HepG2 (cell line): ENCODE data around the gene SNAPIN. TPM values are rescaled to one million over a fixed set of nuclear protein-coding genes. Genes with fewer than 3 reads are reported as not detected.

ENCODE experiments used
- ATF7 ChIP-seq, 2 experiments: fragments of 450-650 bp in 1 of 2; sonication (generic) in 1 of 2; formaldehyde crosslinking in 1 of 2; IDR thresholded peaks; 2 replicates each; pipeline versions ENCODE4 v1.4.0 to v1.6.1; 2016 to 2020; ENCODE audit warnings: antibody characterized with exemption in 1 of 2, mild to moderate bottlenecking in 1 of 2, missing genetic modification reagents in 1 of 2
- BRCA1 ChIP-seq: sonication (generic); formaldehyde crosslinking; IDR thresholded peaks from 2 replicates; pipeline ENCODE4 v1.4.0; 2020; ENCODE audit warnings: missing genetic modification reagents
- CENPT ChIP-seq: sonication (generic); formaldehyde crosslinking; IDR thresholded peaks from 2 replicates; pipeline ENCODE4 v1.8.0; 2022; ENCODE audit warnings: low read depth, mild to moderate bottlenecking, moderate library complexity, missing genetic modification reagents
- CREB3 ChIP-seq: sonication (generic); formaldehyde crosslinking; IDR thresholded peaks from 2 replicates; pipeline ENCODE4 v1.5.0; 2020; ENCODE audit warnings: missing genetic modification reagents
- HDAC2 ChIP-seq: sonication (generic); formaldehyde crosslinking; IDR thresholded peaks from 2 replicates; pipeline ENCODE4 v1.4.0; 2020; ENCODE audit warnings: missing genetic modification reagents
- HMG20B ChIP-seq: conservative IDR thresholded peaks from 2 replicates; pipeline ENCODE4 v1.6.1; 2016; ENCODE audit warnings: missing genetic modification reagents, missing compliant biosample characterization
- HNF4A ChIP-seq: sonication (generic); formaldehyde crosslinking; IDR thresholded peaks from 2 replicates; pipeline ENCODE4 v1.4.0; 2020; ENCODE audit warnings: missing genetic modification reagents
- JDP2 ChIP-seq: sonication (generic); formaldehyde crosslinking; IDR thresholded peaks from 2 replicates; pipeline ENCODE4 v1.8.1; 2022; ENCODE audit warnings: missing genetic modification reagents, borderline replicate concordance
- KDM5A ChIP-seq: fragments of 200-600 bp; sonication (generic); IDR thresholded peaks from 2 replicates; pipeline ENCODE4 v1.7.0; 2018; ENCODE audit warnings: antibody characterized with exemption, mild to moderate bottlenecking, low read length, borderline replicate concordance
- LCORL ChIP-seq, 2 experiments: fragments of 450-650 bp in 1 of 2; sonication (generic) in 1 of 2; formaldehyde crosslinking in 1 of 2; IDR thresholded peaks; 2 replicates each; pipeline versions ENCODE4 v1.5.0 to v1.6.1; 2017 to 2020; ENCODE audit warnings: antibody characterized with exemption in 1 of 2, missing genetic modification reagents in 1 of 2
- NAIF1 ChIP-seq: sonication (generic); formaldehyde crosslinking; IDR thresholded peaks from 2 replicates; pipeline ENCODE4 v1.5.0; 2020; ENCODE audit warnings: mild to moderate bottlenecking, missing genetic modification reagents, borderline replicate concordance
- RCOR2 ChIP-seq: IDR thresholded peaks from 2 replicates; pipeline ENCODE4 v1.6.1; 2016; ENCODE audit warnings: missing biosample characterization, missing genetic modification reagents
- TEAD2 ChIP-seq: sonication (generic); formaldehyde crosslinking; IDR thresholded peaks from 2 replicates; pipeline ENCODE4 v1.9.0; 2021; ENCODE audit warnings: missing genetic modification reagents
- ZBTB42 ChIP-seq: sonication (generic); formaldehyde crosslinking; IDR thresholded peaks from 2 replicates; pipeline ENCODE4 v1.5.0; 2020; ENCODE audit warnings: mild to moderate bottlenecking, missing genetic modification reagents
- ZBTB8A ChIP-seq: sonication (generic); formaldehyde crosslinking; IDR thresholded peaks from 2 replicates; pipeline ENCODE4 v1.4.0; 2020; ENCODE audit warnings: mild to moderate bottlenecking, low read depth, missing genetic modification reagents, borderline replicate concordance
- ZHX1 ChIP-seq: sonication (generic); formaldehyde crosslinking; IDR thresholded peaks from 2 replicates; pipeline ENCODE4 v1.8.1; 2022; ENCODE audit warnings: low read depth, mild to moderate bottlenecking, missing genetic modification reagents
- ZNF20 ChIP-seq: sonication (generic); formaldehyde crosslinking; IDR thresholded peaks from 2 replicates; pipeline ENCODE4 v1.4.0; 2020; ENCODE audit warnings: mild to moderate bottlenecking, moderate library complexity, missing genetic modification reagents
- ZNF282 ChIP-seq: fragments of 450-650 bp; IDR thresholded peaks from 2 replicates; pipeline ENCODE4 v1.6.1; 2018; ENCODE audit not compliant: partially characterized antibody
- ZNF30 ChIP-seq: sonication (generic); formaldehyde crosslinking; IDR thresholded peaks from 2 replicates; pipeline ENCODE4 v1.5.0; 2020; ENCODE audit warnings: mild to moderate bottlenecking, missing genetic modification reagents
- ZNF333 ChIP-seq: sonication (generic); formaldehyde crosslinking; IDR thresholded peaks from 2 replicates; pipeline ENCODE4 v1.4.0; 2020; ENCODE audit warnings: mild to moderate bottlenecking, missing genetic modification reagents, borderline replicate concordance
- ZNF510 ChIP-seq: sonication (generic); formaldehyde crosslinking; IDR thresholded peaks from 2 replicates; pipeline ENCODE4 v1.4.0; 2020; ENCODE audit warnings: low read depth, mild to moderate bottlenecking, missing genetic modification reagents
- ZNF550 ChIP-seq: sonication (generic); formaldehyde crosslinking; IDR thresholded peaks from 2 replicates; pipeline ENCODE4 v1.4.0; 2020; ENCODE audit warnings: mild to moderate bottlenecking, missing genetic modification reagents, borderline replicate concordance
- ZNF616 ChIP-seq: sonication (generic); formaldehyde crosslinking; IDR thresholded peaks from 2 replicates; pipeline ENCODE4 v1.5.0; 2020; ENCODE audit warnings: low read depth, mild to moderate bottlenecking, missing genetic modification reagents
- ZNF672 ChIP-seq: sonication (generic); formaldehyde crosslinking; IDR thresholded peaks from 2 replicates; pipeline ENCODE4 v1.8.1; 2022; ENCODE audit warnings: missing genetic modification reagents
- ZNF674 ChIP-seq: sonication (generic); formaldehyde crosslinking; IDR thresholded peaks from 2 replicates; pipeline ENCODE4 v1.5.0; 2020; ENCODE audit warnings: low read depth, mild to moderate bottlenecking, missing genetic modification reagents
- ZNF747 ChIP-seq: sonication (generic); formaldehyde crosslinking; IDR thresholded peaks from 2 replicates; pipeline ENCODE4 v1.8.1; 2023; ENCODE audit warnings: missing genetic modification reagents, mild to moderate bottlenecking, borderline replicate concordance
- ZSCAN22 ChIP-seq: sonication (generic); formaldehyde crosslinking; IDR thresholded peaks from 2 replicates; pipeline ENCODE4 v1.4.0; 2020; ENCODE audit warnings: mild to moderate bottlenecking, missing genetic modification reagents
- polyA plus RNA-seq, 8 experiments: library from polyadenylated mRNA; depleted of rRNA in 3 of 8; stranded (reverse) in 7 of 8; unstranded in 1 of 8; fragments of >200 nt; fragmentation: Illumina TruSeq in 4 of 8; extraction: Trizol in 4 of 8; gene quantifications; 2 replicates each; pipeline versions ENCODE4 v1.2.1 to v1.2.3, GENCODE V29; 2011 to 2016; ENCODE audit warnings: low read depth in 4 of 8, missing spikeins in 1 of 8, mixed read lengths in 1 of 8; ENCODE audit not compliant: insufficient read depth in 1 of 8
- total RNA-seq, 5 experiments: library from RNA; depleted of rRNA; stranded (reverse); fragments of >200 nt; fragmentation: Illumina TruSeq; extraction: Trizol; gene quantifications; 2 replicates each; pipeline ENCODE4 v1.2.3, GENCODE V29; 2016; ENCODE audit warnings: low read depth in 1 of 5

SNAPIN gene
- total and polyA plus RNA-seq, 2 of the 13 experiments (the other 11 are each of a cell fraction or from before 2014, with no cell fraction given) = 23.9 to 25.7 TPM

DNA sequence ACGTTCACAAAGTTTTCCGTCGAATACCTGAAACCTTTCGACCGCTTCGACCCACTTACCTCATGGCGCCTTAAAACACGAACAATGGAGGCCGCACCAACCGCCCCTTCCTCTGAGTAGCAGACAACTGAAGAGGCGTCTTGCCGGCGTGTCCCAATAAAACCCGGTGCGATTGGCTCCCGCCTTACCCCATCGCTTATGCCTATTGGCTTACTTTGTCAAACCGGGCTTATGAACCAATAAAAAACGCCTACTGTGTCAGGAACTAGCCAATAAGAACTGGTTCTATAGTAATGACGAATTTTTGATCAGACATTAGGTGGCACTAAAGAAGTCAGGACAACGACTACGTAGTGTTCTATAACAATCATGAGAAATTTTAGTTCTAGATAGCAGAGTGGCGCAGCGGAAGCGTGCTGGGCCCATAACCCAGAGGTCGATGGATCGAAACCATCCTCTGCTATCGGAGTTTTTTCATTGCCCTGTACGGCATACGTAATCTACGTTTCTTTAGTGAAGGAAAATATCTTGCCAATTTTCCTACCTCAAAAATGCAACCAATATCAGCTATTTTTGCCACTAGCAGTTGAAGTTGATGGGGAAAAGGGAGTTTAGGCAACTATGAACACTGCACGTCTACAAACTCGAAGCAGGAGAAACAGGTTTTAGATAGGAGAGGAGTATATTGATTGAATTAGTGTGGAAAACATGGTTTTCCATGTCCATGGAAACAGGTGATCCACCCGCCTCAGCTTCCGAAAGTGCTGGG is 12.5 kb downstream of the SNAPIN start, which contains the start of gene ILF2 (continued):
- TF ChIP-seq HDAC2 (CRISPR knock-in tag) (0 out of 2 replicates have a peak, but pooled peaks have one; percentile 29), ZNF282 (no peak), HNF4A (CRISPR knock-in tag) (no peak), ZNF510 (CRISPR knock-in tag) (no peak), NAIF1 (CRISPR knock-in tag) (peak; percentile 100), ZNF20 (no peak; the same call in 1 of the 2 replicates), ZNF674 (CRISPR knock-in tag) (no peak), KDM5A (peak; percentile 96), ZNF30 (no peak), ZNF333 (CRISPR knock-in tag) (no peak), LCORL (IDR thresholded peaks at IDR 0.05) (no peak), LCORL (CRISPR knock-in tag; IDR thresholded peaks at IDR 0.05) (peak; percentile 50; the same call in 1 of the 2 replicates), ZBTB42 (CRISPR knock-in tag) (no peak), JDP2 (CRISPR knock-in tag) (no peak), ZNF672 (CRISPR knock-in tag) (no peak), CENPT (CRISPR knock-in tag) (no peak), TEAD2 (no peak), ZNF616 (CRISPR knock-in tag) (no peak), ZSCAN22 (CRISPR knock-in tag) (no peak), ATF7 (IDR thresholded peaks at IDR 0.05) (peak; percentile 73), ATF7 (CRISPR knock-in tag; IDR thresholded peaks at IDR 0.05) (no peak), HMG20B (no peak), RCOR2 (CRISPR knock-in tag) (peak; percentile 16; the same call in 1 of the 2 replicates), BRCA1 (CRISPR knock-in tag) (no peak), CREB3 (no peak), ZBTB8A (CRISPR knock-in tag) (no peak), ZNF550 (CRISPR knock-in tag) (no peak), ZNF747 (peak; percentile 48; the same call in 1 of the 2 replicates), ZHX1 (CRISPR knock-in tag) (no peak)
